HG03064 (cell line): Measurements from ENCODE around the gene UST.
"Not testable (repeated sequence)": the region's sequence is repeated elsewhere in the genome, so short reads cannot be mapped to it uniquely, and the experiment has no call there.

Experiments used
- ATAC-seq: cut with Tn5 transposase; IDR thresholded peaks from one replicate; pipeline ENCODE4 v1.9.1; 2021; ENCODE audit warnings: low read depth; ENCODE audit not compliant: unreplicated experiment

The UST gene

GRCh38 chr6:149024361-149024760 lies 277.5 kb downstream of the UST start:
- ATAC-seq = no peak

DNA sequence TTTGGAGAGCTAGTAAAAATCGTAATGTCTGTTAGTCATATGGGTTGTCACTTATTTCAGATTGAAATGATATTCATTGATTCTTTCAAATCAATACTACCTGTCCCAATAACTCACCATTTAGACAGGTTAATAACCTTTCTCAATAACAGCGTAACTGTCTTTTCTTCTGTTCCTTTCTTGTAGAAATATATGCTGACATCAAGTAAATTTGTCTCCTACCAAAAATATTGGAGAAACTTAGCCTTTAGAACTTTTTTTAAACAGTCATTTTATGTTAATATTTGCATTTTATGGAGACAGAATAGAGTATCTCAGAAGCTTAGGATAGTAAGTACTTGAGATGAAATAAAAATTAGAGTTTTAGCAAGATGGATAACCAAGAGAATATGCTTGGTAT lies 278.2 kb downstream of the UST start:
- no peak for ATAC-seq

DNA sequence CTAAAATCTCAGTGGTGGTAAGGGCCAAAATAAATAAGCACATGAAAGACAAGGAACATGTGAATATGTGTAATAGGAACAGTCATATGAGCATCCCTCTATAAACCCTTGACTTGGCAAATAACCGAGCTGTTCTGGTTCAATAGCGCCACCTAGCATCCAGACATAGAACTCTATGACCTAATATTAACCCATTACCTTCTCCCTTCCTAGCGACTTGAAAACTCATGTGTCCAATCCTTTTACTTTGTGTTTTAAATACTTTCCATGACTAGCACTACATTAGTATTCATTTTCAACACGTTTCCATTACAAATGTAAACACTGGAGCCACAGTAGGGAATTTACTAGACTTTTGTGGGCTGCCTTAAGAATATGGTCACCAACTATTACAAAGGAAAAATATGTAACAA lies 279.7 kb downstream of the UST start:
- no peak for ATAC-seq

DNA sequence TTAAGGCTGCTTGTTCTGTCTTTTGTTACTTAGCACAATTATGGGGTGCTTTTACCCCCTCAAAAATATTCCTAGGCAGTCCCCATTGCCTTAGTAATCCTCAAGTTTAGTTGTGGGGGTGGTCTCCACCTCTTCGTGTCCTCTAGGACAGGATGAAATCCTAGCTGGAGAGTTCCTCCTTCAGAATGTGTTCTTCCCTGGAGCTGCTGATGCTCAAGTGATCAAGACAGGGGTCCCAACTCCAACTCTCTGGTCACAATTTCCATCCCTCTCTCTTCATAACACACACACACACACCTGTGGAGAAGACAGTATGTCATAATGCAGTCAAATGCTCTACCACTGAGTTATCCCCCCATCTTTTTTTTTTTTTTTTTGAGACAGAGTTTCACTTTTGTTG lies 280.7 kb downstream of the UST start:
- no peak for ATAC-seq

DNA sequence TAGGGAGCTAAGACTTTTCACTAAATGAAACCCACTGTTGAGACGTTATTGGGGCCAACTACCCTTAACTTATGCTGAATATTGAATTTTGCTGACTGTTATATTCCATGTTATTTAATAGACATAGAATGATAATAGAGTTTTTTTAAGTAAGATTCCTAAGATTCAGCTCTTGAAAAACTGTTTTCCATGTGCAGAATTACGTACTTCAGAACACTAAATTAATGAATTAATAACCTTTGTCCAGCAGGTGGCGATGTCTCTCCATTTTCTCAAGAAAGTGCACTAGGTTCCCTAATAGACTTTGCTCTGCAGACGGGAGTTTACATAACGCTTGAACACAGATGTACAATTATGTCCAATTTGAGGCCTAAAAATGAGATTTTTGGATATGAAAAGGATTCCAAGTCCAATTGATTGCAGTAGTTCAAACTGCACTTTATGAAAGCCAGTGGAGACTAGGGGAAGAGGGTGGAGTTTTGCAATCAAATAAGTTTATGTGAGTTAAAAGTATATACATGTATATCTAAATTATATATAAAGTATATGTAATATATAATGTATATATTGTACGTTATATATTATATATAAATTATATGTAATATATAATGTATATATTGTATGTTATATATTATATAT lies 282.1 kb downstream of the UST start:
- no peak for ATAC-seq

DNA sequence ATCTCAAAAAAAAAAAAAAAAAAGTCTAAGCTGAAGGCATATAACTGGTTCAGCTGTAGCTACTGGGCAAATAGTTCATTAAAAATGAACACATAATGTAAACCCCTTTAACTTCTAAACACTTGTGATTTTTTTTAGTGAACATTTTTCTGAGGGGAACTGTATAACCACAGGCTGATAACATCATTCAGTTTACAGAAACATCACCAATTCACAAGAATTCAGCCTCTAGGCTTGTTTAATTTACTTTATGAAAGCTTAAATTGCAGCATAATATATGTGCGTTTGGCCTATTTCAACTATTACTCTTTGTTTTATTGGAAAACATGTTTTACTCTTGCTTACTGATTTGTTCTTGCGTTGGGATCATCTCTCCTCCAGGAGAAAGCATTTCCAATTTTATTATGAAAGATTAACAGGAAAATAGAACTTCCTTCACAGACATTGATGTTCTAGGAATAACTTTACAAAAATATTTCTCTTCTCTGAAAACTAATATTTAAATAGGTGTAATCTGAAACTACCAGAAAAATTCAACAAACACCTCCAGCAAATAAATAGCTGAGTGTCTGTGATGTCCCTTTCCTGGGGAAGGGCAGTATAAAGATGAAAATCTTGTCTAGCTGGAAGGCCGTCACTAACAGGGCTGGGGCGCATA lies 284.5 kb downstream of the UST start:
- ATAC-seq = no peak

DNA sequence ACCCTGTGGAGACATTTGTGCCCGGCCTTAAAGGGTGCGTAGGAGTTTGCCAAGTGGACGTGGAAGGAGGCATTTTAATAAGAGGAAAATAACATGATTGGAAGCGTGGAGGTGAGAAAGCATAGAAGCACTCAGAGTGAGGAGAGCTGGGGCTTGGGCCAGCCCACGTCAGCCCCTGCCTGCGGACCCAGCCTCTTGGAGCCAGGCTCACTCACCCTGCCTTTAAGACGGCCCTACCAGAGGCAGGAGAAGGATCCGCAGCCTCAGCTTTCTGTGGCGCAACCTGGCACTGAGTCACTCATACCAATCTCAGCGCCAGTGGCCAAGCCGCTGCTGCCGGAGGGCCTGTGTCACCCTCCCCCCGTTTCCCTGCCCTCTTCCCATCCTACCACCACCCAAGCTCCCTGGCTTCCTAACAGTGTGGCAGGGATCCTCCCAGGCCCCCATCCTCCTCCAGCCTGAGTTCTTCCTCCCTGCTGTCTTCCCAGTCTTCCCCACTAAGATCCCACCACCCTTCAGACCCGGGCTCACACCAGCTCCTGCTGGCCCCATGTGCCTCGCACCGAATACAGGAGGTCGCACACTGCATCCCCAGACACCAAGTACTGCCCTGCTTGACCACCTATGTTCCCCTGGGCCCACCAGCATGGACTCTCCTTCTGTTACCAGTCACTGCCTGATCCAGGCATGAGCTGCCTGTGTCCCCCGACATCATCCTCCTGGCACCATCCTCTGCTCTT lies 285.2 kb downstream of the UST start:
- ATAC-seq = peak; percentile 8

- ATAC-seq = peak; percentile 72
Observed at GRCh38 chr6:149032599-149033405, 286.0 kb downstream of the UST start.

DNA sequence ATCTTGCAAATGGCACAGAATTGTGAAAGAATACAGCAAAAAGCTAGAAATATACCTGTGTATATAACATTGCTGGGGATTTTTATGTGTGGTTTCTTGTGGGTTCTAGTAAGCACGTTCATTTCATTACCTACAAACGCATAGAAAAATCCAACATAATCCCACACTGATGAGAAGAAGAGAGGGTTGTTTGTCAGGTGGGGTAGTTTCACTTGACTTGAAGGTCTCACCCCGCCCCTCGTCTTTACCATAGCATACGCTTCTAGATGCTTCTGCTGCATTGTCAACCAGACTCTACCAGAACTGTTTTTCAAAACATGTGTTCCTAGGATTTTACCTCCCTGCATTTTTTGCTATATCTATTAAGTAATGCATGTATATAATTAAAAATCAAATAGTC lies 286.6 kb downstream of the UST start:
- no peak for ATAC-seq

- ATAC-seq = no peak
Observed at GRCh38 chr6:149035766-149036165, 288.9 kb downstream of the UST start.

DNA sequence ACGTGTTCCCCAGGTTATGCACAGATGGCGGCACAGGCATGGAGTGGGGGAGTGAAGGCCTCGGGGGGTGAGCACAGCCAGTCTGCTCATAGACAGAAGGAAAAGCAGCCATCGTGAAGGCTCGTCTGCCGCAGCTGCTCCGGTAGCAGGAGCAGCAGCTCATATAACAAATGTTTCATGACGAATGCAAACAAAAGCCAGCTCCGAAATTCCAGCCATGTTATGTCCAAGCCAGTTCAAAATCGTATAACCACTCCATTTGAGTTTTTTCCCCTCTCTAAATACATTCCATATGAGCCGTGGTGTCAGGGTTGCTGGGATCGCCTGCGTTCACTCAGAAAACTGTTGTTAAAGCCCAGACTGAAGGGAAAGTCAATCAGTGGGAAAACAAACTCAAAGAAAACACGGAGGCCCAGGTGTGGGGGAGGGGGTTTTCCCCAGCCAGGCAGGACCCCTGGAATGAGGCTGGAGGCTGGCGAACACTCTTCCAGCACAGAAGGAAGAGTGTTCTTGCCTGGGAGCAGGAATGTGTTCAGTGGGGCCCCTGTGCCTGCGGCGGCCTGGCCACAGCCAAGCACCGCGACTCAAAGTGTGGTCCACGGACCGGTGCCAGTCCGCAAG lies 290.3 kb downstream of the UST start:
- no peak for ATAC-seq

DNA sequence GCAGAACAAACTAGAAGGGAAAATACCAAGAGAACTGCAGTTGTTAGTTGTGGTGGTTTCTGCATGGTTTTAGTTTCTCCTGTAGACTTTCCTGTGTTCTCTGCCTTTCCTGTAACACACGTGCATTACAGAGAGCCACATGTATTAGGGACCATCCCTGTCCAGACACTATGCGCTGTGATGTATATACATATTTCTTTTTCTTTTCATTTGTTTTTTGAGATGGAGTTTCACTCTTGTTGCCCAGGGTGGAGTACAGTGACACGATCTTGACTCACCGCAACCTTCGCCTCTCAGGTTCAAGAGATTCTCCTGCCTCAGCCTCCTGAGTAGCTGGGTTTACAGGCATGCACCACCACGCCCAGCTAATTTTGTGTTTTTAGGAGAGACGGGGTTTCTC lies 292.2 kb downstream of the UST start:
- ATAC-seq = not testable (repeated sequence)

GRCh38 chr6:149041953-149042352 lies 295.1 kb downstream of the UST start:
- no peak for ATAC-seq

- no peak for ATAC-seq
Observed at GRCh38 chr6:149043476-149044130, 296.8 kb downstream of the UST start.

DNA sequence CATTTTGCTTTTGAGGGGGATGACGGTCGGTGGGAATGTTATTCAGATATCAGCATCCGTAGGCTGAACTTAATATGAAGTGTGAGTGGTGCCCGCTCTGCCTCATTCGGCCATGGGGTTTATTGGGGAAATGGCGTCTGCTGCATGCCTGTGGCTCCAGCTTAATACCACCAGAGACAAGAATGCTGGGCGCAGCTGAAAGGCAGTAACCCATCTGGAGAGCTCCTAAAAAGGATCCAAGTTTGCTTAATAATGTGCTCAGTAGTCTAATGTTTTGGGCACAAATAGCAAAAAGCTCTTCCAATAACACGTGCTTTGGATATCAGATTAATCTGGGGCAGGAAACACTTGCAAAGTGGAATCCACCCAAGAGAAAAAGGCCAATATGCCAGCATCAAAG lies 297.7 kb downstream of the UST start:
- ATAC-seq = no peak

DNA sequence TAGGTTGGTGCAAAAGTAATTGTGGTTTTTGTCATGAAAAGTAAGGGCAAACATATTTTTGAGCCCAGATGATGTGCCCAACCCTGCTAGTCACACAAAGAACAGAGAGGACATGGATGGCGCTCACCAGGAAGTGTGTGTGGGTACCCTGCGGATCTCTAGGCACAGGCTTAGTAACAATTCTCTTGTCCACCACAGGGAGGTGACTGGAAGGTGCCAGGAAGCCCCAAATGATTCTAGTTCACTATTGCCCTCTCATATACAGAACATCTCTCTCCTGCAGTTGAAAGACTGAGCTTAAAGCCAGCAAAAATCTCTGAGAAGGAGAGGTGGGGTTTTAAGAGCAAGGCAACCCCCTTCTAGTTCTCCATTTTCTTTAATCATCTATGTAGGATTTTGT lies 298.6 kb downstream of the UST start:
- no peak for ATAC-seq

GRCh38 chr6:149046164-149046821 lies 299.5 kb downstream of the UST start:
- no peak for ATAC-seq

DNA sequence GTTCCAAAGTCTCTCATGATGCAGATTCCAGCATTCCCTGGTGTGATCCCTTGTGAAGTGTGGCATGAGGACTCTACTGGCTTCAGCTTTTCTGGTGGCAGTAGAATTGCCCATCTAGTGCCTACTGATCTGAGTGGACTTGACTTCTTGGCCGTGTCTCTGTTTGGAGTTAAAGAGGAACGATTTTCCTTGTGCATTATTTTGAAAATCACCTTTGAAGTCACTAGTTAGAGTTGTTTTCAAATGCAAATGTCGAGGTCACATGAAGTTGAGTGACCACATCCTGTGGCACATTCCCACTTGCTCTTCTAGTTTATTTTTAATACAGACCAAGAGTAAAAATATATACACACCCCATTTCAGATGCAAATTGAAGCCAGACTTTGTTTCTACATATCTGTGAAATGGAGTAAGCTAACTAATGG lies 300.0 kb downstream of the UST start:
- no peak for ATAC-seq

GRCh38 chr6:149049230-149049629 lies 302.4 kb downstream of the UST start:
- ATAC-seq = no peak

DNA sequence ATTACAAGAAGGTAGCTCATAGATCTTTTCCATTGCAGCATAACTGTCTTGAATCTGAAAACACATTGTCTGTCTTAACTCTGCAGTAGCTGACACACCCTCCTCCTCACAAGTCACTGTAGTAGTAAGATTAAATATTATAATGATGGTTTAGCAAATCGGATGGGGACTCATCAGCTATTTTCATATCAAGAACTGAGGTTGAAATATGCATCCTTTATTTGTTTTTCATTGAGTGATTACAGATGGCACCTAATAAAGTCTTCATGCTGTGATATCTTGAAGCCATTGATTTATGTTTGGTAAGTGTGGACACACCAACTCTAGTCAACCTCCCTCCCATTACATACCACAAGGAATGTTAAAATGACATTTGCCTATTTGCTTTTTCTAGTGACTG lies 303.3 kb downstream of the UST start:
- no peak for ATAC-seq
